Neural crest cell (in vitro differentiated cells): ENCODE measurements around the gene FMN1. TPM values are rescaled to one million over a fixed set of nuclear protein-coding genes. Genes with fewer than 3 reads are reported as not detected.

ENCODE experiments used
- DNase-seq: peaks from one replicate; pipeline ENCODE4 v3.0.0; 2021; ENCODE audit warnings: low read depth, mixed read lengths, low spot score
- H3K27ac Mint-ChIP-seq: one replicate; pipeline ENCODE4 v1.8.0; 2021; ENCODE audit warnings: mild to moderate bottlenecking, mixed read lengths; ENCODE audit not compliant: unreplicated experiment
- H3K27me3 Mint-ChIP-seq: 2 replicates; pipeline ENCODE4 v1.8.0; 2021; ENCODE audit warnings: low read depth, mild to moderate bottlenecking, mixed read lengths
- H3K36me3 Mint-ChIP-seq: 2 replicates; pipeline ENCODE4 v1.8.0; 2021; ENCODE audit warnings: low read depth, mild to moderate bottlenecking, mixed read lengths
- H3K4me1 Mint-ChIP-seq: 2 replicates; pipeline ENCODE4 v1.8.0; 2021; ENCODE audit warnings: mixed read lengths
- H3K4me3 Mint-ChIP-seq: one replicate; pipeline ENCODE4 v1.8.0; 2021; ENCODE audit warnings: mild to moderate bottlenecking, mixed read lengths
- H3K9me3 Mint-ChIP-seq: 2 replicates; pipeline ENCODE4 v1.8.0; 2021; ENCODE audit warnings: mixed read lengths
- total RNA-seq: library from RNA; stranded (reverse); gene quantifications from 2 replicates; pipeline ENCODE4 v1.2.1, GENCODE V29; 2021
- TF ChIP-seq, protein P1 (sequence below): fragments of 200-600 bp; sonication (generic); conservative IDR thresholded peaks from 2 replicates; pipeline ENCODE4 v1.5.0; 2021; ENCODE audit warnings: antibody characterized with exemption, mild to moderate bottlenecking

Gene FMN1
- total RNA-seq, 1 donor from 2014 or later = 0.70 TPM

DNA sequence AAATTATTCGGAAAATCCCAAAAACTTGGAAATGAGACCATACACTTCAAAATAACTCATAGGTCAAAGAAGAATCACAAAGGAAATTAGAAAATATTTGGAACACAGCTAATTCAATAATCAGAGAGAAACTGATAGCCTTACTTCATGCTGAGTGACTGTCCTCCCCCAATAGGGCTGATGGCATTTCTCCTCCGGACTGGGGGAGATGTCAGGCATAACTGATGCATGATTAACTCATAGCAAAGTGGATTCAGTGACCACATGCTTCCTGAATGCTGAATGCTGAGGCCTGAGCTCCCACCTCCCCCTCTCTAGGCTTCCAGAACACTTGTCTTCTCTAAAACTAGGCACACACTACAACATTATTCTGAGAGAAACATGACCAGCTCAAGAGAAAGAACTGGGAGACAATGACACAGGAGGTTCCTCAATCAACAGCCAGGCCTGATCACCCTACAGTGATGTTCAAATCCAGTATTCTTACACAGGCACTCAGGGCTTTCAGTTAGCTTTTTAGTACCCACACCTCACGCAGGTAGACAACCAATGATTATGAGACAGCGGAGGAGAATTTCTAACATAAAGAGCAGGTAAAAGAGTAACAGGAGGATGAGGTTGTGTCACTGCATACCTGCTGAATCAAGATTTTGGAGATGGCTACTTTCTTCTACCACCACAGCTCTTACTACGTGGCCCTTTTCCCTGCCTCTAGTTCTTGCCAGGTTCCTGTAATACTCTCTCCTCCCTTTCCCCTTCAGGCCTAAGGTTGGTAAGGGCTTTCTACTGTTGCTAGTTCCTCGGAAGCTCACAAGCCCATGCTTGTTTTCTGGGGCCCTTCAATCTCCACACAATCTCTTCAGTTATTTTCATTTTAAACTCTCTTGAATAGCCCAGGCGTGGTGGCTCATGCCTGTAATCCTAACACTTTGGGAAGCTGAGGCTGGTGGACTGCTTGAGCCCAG lies 96.1 kb downstream of the FMN1 start:
- Mint-ChIP-seq H3K4me1 (peaks cover 6% of the 10 kb centered on the region), H3K36me3 (no peaks in the 10 kb centered on the region), H3K9me3 (no peaks in the 10 kb centered on the region), H3K4me3 (no peak overlapping the region), H3K27ac (no peak overlapping the region), H3K27me3 (peaks cover 5% of the 10 kb centered on the region)
- TF ChIP-seq, protein P1, sequence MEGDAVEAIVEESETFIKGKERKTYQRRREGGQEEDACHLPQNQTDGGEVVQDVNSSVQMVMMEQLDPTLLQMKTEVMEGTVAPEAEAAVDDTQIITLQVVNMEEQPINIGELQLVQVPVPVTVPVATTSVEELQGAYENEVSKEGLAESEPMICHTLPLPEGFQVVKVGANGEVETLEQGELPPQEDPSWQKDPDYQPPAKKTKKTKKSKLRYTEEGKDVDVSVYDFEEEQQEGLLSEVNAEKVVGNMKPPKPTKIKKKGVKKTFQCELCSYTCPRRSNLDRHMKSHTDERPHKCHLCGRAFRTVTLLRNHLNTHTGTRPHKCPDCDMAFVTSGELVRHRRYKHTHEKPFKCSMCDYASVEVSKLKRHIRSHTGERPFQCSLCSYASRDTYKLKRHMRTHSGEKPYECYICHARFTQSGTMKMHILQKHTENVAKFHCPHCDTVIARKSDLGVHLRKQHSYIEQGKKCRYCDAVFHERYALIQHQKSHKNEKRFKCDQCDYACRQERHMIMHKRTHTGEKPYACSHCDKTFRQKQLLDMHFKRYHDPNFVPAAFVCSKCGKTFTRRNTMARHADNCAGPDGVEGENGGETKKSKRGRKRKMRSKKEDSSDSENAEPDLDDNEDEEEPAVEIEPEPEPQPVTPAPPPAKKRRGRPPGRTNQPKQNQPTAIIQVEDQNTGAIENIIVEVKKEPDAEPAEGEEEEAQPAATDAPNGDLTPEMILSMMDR = no peak
- DNase-seq = no peak

DNA sequence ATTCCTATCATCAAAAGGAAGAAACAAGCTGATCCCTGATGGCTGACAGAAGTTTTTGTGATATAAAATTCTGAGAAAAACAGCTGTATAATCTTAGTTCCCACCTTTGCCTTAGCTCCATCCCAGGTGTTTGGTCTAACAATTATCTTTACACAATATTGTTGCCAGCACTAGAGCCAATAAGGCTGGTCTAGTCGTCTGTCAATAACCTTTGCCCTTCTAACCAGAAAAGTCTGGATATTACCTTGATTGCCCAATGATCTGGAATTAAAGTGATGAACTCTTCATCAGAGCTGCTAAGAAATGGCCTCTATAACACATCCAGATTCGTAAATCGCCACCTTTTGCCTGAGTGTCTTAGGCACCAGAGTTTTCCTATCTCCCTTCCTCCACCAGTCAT lies 98.4 kb downstream of the FMN1 start:
- Mint-ChIP-seq H3K9me3 (no peaks in the 10 kb centered on the region), H3K27me3 (peaks cover 3% of the 10 kb centered on the region), H3K4me3 (no peak overlapping the region), H3K4me1 (peaks cover 6% of the 10 kb centered on the region), H3K27ac (no peak overlapping the region), H3K36me3 (no peaks in the 10 kb centered on the region)
- TF ChIP-seq, protein P1 = no peak
- DNase-seq = no peak

DNA sequence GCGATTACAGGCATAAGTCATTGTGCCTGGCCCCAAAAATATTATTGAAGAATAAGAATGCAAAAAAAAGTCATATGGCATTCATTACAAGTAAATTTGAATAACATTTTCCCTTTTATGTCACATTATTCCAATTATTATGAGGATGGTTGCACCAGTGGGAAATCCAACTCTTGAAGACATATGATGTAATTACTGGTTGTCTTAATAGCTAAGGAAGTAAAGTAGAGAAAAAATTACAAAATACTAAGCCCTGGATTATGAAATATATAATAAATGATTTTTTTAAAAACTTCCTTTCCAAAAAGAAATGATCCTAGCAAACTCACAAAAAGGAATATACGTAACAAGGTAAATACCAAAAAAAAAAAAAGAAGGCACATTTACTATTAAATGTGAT lies 98.9 kb downstream of the FMN1 start:
- Mint-ChIP-seq H3K36me3 (no peaks in the 10 kb centered on the region), H3K27ac (no peak overlapping the region), H3K27me3 (peaks cover 3% of the 10 kb centered on the region), H3K4me1 (peaks cover 6% of the 10 kb centered on the region), H3K4me3 (no peak overlapping the region), H3K9me3 (no peaks in the 10 kb centered on the region)
- DNase-seq = no peak
- TF ChIP-seq, protein P1 = no peak

DNA sequence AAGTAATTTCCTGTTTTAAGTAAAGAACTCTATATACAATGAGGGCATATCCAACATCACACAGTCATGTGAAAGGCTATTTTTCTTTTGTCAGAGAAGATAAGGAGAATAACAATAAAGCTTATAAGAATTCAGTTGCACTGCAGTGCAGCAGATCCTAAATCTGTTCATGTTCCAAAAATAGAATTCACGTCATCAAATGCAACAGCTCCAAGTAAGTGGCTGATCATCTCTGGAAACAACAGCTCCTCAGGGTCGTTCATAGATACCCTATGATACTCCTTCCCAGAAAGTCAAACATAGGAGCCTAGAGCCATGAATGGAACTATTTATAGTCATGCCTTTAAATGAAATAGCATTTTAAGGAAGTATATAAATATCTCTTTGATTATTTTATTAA lies 100.2 kb downstream of the FMN1 start:
- TF ChIP-seq, protein P1 = no peak
- no peaks in the 10 kb centered on the region for H3K9me3 Mint-ChIP-seq
- DNase-seq = no peak
- H3K4me1 Mint-ChIP-seq = peaks cover 6% of the 10 kb centered on the region
- H3K4me3 Mint-ChIP-seq = no peak overlapping the region
- H3K27ac Mint-ChIP-seq = no peak overlapping the region
- H3K27me3 Mint-ChIP-seq = peaks cover 6% of the 10 kb centered on the region
- H3K36me3 Mint-ChIP-seq = no peaks in the 10 kb centered on the region

DNA sequence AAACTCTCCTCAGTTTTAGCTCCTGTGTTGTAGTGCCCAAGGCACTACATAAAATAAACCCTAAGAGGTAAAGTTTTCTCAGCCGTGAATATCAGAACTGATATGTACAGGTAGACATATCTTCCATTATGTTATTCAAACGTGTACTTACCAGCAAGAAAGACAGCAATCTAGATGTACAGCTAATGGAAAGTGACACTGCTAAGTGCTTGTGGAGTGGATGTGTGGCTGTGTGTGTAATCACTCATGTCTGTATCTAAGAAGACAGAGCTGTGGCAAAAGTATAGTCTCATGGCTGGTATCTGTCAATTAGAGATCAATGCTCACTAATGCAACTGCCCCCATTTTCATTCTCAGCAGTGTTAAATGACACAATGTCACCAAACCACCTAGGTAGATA lies 101.3 kb downstream of the FMN1 start:
- no peaks in the 10 kb centered on the region for H3K36me3 Mint-ChIP-seq
- no peak for DNase-seq
- H3K27me3 Mint-ChIP-seq = peaks cover 6% of the 10 kb centered on the region
- no peak overlapping the region for H3K4me3 Mint-ChIP-seq
- no peak overlapping the region for H3K27ac Mint-ChIP-seq
- no peaks in the 10 kb centered on the region for H3K9me3 Mint-ChIP-seq
- TF ChIP-seq, protein P1 = no peak
- peaks cover 6% of the 10 kb centered on the region for H3K4me1 Mint-ChIP-seq
